Lung (tissue), 12 donors: ENCODE measurements around the gene SNRK. TPM values are rescaled to one million over a fixed set of nuclear protein-coding genes. Genes with fewer than 3 reads are reported as not detected.

ENCODE experiments used
- ATAC-seq: fragments of 200-7000 bp; cut with Tn5 transposase; one replicate; pipeline ENCODE4 v1.9.1; 2020; ENCODE audit warnings: moderate number of reproducible peaks; ENCODE audit not compliant: insufficient read depth, low FRiP score
- DNase-seq, 3 donors: peaks; one replicate each; pipeline ENCODE4 v3.0.0-alpha.2; 2013 to 2017
- H3K27ac ChIP-seq, 2 donors: one replicate each; pipeline ENCODE4 v1.5.1; 2013; ENCODE audit warnings: mild to moderate bottlenecking in 2 of 2, moderate library complexity in 2 of 2, control low read depth in 1 of 2, inconsistent platforms in 1 of 2, low read depth in 1 of 2, low read length in 1 of 2
- H3K27me3 ChIP-seq, 3 donors: one replicate each; pipeline ENCODE4 v1.5.1; 2013; ENCODE audit warnings: low read length in 2 of 3; ENCODE audit not compliant: control insufficient read depth in 3 of 3, insufficient read depth in 3 of 3
- H3K36me3 ChIP-seq, 4 donors: one replicate each; pipeline ENCODE4 v1.5.1; 2013; ENCODE audit warnings: low read length in 4 of 4, mild to moderate bottlenecking in 1 of 4, moderate library complexity in 1 of 4; ENCODE audit not compliant: control insufficient read depth in 4 of 4, insufficient read depth in 4 of 4
- H3K4me1 ChIP-seq, 5 donors: one replicate each; pipeline ENCODE4 v1.5.1; 2013; ENCODE audit warnings: low read length in 5 of 5, mild to moderate bottlenecking in 2 of 5, moderate library complexity in 1 of 5; ENCODE audit not compliant: control insufficient read depth in 5 of 5, insufficient read depth in 5 of 5
- H3K4me3 ChIP-seq: one replicate; pipeline ENCODE4 v1.5.1; 2013; ENCODE audit warnings: mild to moderate bottlenecking, control low read depth, moderate library complexity
- H3K9ac ChIP-seq, 2 donors: one replicate each; pipeline ENCODE4 v1.5.1; 2013; ENCODE audit warnings: low read length in 2 of 2, control low read depth in 1 of 2; ENCODE audit not compliant: insufficient read depth in 1 of 2
- H3K9me3 ChIP-seq, 4 donors: one replicate each; pipeline ENCODE4 v1.5.1; 2013; ENCODE audit warnings: low read length in 3 of 4, mild to moderate bottlenecking in 1 of 4, moderate library complexity in 1 of 4; ENCODE audit not compliant: control insufficient read depth in 4 of 4, insufficient read depth in 3 of 4
- CTCF ChIP-seq: IDR thresholded peaks from 2 replicates; pipeline ENCODE4 v1.5.1; 2012; ENCODE audit warnings: mild to moderate bottlenecking; ENCODE audit errors: control extremely low read depth, extremely low read depth
- WGBS, 2 donors: extraction: QIAGEN DNeasy Blood & Tissue Kit; methylation state at CpG; one replicate each; pipeline ENCODE4 v1.1.7; 2013; 5-methylcytosine and 5-hydroxymethylcytosine counted together
- polyA plus RNA-seq, 2 donors: library from polyadenylated mRNA; stranded (reverse); fragments of 200-250 nt; gene quantifications; one replicate each; pipeline ENCODE4 v1.2.1, GENCODE V29; 2013
- total RNA-seq, 2 donors: library from RNA; depleted of rRNA in 1 of 2; stranded (reverse); fragments of >200 nt in 1 of 2; gene quantifications; one replicate each; pipeline ENCODE4 v1.2.1, GENCODE V29; 2014 to 2021
- donor health status: control.
- donor health status: control.
- donor health status: Bipolar disorder and iron deficiency.
- donor health status: healthy.
- donor health status: DM: yes; HTN: yes; CAD: no.

The SNRK gene
- total and polyA plus RNA-seq, 4 donors: 19.2 to 139 (median 45.6) TPM

GRCh38 chr3:43304126-43304525 lies 17.8 kb downstream of the SNRK start:
- DNase-seq (no peak), ATAC-seq (no peak)
- peaks cover 0 to 6% (median 0%) of the 10 kb centered on the region in 5 donors for H3K4me1 ChIP-seq
- H3K36me3 ChIP-seq: peaks cover 5 to 17% (median 13%) of the 10 kb centered on the region in 4 donors
- no peak overlapping the region for H3K27ac ChIP-seq
- no peak overlapping the region for H3K9ac ChIP-seq
- no peak overlapping the region for H3K4me3 ChIP-seq
- H3K9me3 ChIP-seq: peaks cover 0 to 2% (median 0%) of the 10 kb centered on the region in 4 donors
- no peaks in the 10 kb centered on the region for H3K27me3 ChIP-seq
- 70 to 74% methylated on average over 3 of the region's 3 CpGs for WGBS, 2 donors
- TF ChIP-seq CTCF: no peak

- H3K36me3 ChIP-seq: peaks cover 5 to 17% (median 15%) of the 10 kb centered on the region in 4 donors
- no peak for DNase-seq
- 77 to 78% methylated on average over 3 of the region's 3 CpGs for WGBS, 2 donors
Measured at GRCh38 chr3:43307226-43307625, 20.9 kb downstream of the SNRK start.

GRCh38 chr3:43307649-43308048 lies 21.3 kb downstream of the SNRK start:
- no peak for ATAC-seq
- no peak for DNase-seq
- Histone ChIP-seq H3K27ac (no peak overlapping the region), H3K4me3 (no peak overlapping the region), H3K9me3 (peaks cover 0 to 2% (median 0%) of the 10 kb centered on the region in 4 donors), H3K4me1 (peaks cover 0 to 16% (median 0%) of the 10 kb centered on the region in 5 donors), H3K9ac (no peak overlapping the region), H3K36me3 (peaks cover 5 to 17% (median 14%) of the 10 kb centered on the region in 4 donors), H3K27me3 (no peaks in the 10 kb centered on the region)
- no peak for TF ChIP-seq CTCF
- WGBS, 2 donors: 57 to 71% methylated on average over 2 of the region's 2 CpGs

More at GRCh38 chr3:43307226-43307625, 20.9 kb downstream of the SNRK start:
- Histone ChIP-seq H3K4me3 (no peak overlapping the region), H3K27me3 (no peaks in the 10 kb centered on the region), H3K27ac (no peak overlapping the region), H3K4me1 (peaks cover 0 to 16% (median 0%) of the 10 kb centered on the region in 5 donors), H3K9me3 (peaks cover 0 to 2% (median 0%) of the 10 kb centered on the region in 4 donors), H3K9ac (no peak overlapping the region)
- no peak for TF ChIP-seq CTCF
- no peak for ATAC-seq
